NCI-H1930 (cell line): ENCODE results near the gene EIF1B.

Experiments
- DNase-seq, 2 experiments: peaks; one replicate each; lab custom pipeline; 2025; lab: John Stamatoyannopoulos, UW

The EIF1B gene

GRCh38 chr3:40341671-40342070 is 32.2 kb downstream of the EIF1B start:
- DNase-seq: no peak

- DNase-seq: no peak
Measured at GRCh38 chr3:40350529-40350928, 41.0 kb downstream of the EIF1B start.

GRCh38 chr3:40355410-40355809 is 45.9 kb downstream of the EIF1B start:
- DNase-seq: no peak

- DNase-seq: no peak
Measured at GRCh38 chr3:40358454-40358853, 48.9 kb downstream of the EIF1B start.
